T47D (cell line): ENCODE measurements around the gene C1orf226.
"Not testable (repeated sequence)": the region's sequence is repeated elsewhere in the genome, so short reads cannot be mapped to it uniquely, and the experiment has no call there.

Source experiments
- DNase-seq, 2 experiments: peaks; one replicate each; pipeline versions ENCODE4 v3.0.0 to v3.0.0-alpha.2; 2011 to 2012; ENCODE audit warnings: low read depth in 1 of 2, low spot score in 1 of 2
- JUND ChIP-seq: IDR thresholded peaks from 2 replicates; pipeline ENCODE4 v1.6.1; 2012; ENCODE audit warnings: low read depth
- in situ Hi-C: cut with HindIII; loops from 2 replicates; pipeline ENCODE4 v1.10.0; 2016; ENCODE audit warnings: low sequenced_read_pairs, low pct_unique_long_range_greater_than_20kb

C1orf226 gene

GRCh38 chr1:162416215-162416614 lies 34.7 kb downstream of the C1orf226 start:
- in situ Hi-C loops: no loop called here
- TF ChIP-seq JUND: no peak
- DNase-seq: no peak

GRCh38 chr1:162416909-162417308 lies 35.4 kb downstream of the C1orf226 start:
- in situ Hi-C loops: no loop called here
- no peak for DNase-seq
- no peak for TF ChIP-seq JUND

- no peak for TF ChIP-seq JUND
- DNase-seq: no peak
- in situ Hi-C loops: no loop called here
Measured at GRCh38 chr1:162417650-162418049, 36.1 kb downstream of the C1orf226 start.

- in situ Hi-C loops, DNase-seq: not testable (repeated sequence)
Measured at GRCh38 chr1:162418584-162418983, 37.1 kb downstream of the C1orf226 start.

- DNase-seq, in situ Hi-C loops: not testable (repeated sequence)
Measured at GRCh38 chr1:162419450-162419931, 38.0 kb downstream of the C1orf226 start.

GRCh38 chr1:162420120-162420519 lies 38.6 kb downstream of the C1orf226 start:
- no peak for DNase-seq
- in situ Hi-C loops: no loop called here
- TF ChIP-seq JUND: no peak

- TF ChIP-seq JUND: no peak
- in situ Hi-C loops: no loop called here
- DNase-seq: no peak
Measured at GRCh38 chr1:162421258-162422164, 40.0 kb downstream of the C1orf226 start.

GRCh38 chr1:162422662-162423375 lies 41.3 kb downstream of the C1orf226 start:
- DNase-seq: no peak
- in situ Hi-C loops: no loop called here
- no peak for TF ChIP-seq JUND

- in situ Hi-C loops: no loop called here
- TF ChIP-seq JUND: no peak
Measured at GRCh38 chr1:162430583-162430982, 49.1 kb downstream of the C1orf226 start.

GRCh38 chr1:162432977-162433713 lies 51.6 kb downstream of the C1orf226 start:
- in situ Hi-C loops, DNase-seq: not testable (repeated sequence)

More at GRCh38 chr1:162430583-162430982, 49.1 kb downstream of the C1orf226 start:
- no peak for DNase-seq
